ENCODE results near the gene MPC1L.

DNA sequence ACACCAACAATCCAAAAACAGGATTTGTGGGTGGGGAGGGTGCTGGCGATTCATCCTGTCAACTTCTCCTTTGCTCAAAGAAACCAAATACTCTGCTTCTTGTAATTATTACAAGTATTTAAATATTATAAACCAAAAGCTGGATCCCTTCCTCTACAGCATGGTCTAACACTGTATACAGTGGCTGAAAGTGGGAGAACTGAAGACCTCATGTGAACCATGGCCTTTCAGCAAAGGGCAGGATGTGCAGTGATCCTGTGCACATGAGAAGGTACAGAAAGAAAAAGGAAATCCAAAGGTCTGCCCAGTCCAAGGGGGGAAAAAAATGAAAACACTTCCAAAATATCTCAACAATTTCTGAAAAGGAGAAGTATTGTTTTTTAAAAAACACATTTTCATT is 29.4 kb downstream of the MPC1L start:
- no peak for TF ChIP-seq EZH2phosphoT487 (IDR thresholded peaks at IDR 0.05; ENCODE audit: unreplicated experiment)
- TF ChIP-seq, protein P1, sequence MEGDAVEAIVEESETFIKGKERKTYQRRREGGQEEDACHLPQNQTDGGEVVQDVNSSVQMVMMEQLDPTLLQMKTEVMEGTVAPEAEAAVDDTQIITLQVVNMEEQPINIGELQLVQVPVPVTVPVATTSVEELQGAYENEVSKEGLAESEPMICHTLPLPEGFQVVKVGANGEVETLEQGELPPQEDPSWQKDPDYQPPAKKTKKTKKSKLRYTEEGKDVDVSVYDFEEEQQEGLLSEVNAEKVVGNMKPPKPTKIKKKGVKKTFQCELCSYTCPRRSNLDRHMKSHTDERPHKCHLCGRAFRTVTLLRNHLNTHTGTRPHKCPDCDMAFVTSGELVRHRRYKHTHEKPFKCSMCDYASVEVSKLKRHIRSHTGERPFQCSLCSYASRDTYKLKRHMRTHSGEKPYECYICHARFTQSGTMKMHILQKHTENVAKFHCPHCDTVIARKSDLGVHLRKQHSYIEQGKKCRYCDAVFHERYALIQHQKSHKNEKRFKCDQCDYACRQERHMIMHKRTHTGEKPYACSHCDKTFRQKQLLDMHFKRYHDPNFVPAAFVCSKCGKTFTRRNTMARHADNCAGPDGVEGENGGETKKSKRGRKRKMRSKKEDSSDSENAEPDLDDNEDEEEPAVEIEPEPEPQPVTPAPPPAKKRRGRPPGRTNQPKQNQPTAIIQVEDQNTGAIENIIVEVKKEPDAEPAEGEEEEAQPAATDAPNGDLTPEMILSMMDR (conservative IDR thresholded peaks at IDR 0.05; ENCODE audit: low read depth in 2 of 2) = no peak
- TF ChIP-seq POLR2AphosphoS5 (IDR thresholded peaks at IDR 0.05; ENCODE audit: low read depth) = no peak
- no peak for TF ChIP-seq EZH2 (IDR thresholded peaks at IDR 0.05; ENCODE audit: low read depth, unreplicated experiment)
- no peak for TF ChIP-seq JUNB (IDR thresholded peaks at IDR 0.05; ENCODE audit: unreplicated experiment)
- TF ChIP-seq, protein P2, sequence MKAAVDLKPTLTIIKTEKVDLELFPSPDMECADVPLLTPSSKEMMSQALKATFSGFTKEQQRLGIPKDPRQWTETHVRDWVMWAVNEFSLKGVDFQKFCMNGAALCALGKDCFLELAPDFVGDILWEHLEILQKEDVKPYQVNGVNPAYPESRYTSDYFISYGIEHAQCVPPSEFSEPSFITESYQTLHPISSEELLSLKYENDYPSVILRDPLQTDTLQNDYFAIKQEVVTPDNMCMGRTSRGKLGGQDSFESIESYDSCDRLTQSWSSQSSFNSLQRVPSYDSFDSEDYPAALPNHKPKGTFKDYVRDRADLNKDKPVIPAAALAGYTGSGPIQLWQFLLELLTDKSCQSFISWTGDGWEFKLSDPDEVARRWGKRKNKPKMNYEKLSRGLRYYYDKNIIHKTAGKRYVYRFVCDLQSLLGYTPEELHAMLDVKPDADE (IDR thresholded peaks at IDR 0.05) = no peak
- TF ChIP-seq, protein P3, sequence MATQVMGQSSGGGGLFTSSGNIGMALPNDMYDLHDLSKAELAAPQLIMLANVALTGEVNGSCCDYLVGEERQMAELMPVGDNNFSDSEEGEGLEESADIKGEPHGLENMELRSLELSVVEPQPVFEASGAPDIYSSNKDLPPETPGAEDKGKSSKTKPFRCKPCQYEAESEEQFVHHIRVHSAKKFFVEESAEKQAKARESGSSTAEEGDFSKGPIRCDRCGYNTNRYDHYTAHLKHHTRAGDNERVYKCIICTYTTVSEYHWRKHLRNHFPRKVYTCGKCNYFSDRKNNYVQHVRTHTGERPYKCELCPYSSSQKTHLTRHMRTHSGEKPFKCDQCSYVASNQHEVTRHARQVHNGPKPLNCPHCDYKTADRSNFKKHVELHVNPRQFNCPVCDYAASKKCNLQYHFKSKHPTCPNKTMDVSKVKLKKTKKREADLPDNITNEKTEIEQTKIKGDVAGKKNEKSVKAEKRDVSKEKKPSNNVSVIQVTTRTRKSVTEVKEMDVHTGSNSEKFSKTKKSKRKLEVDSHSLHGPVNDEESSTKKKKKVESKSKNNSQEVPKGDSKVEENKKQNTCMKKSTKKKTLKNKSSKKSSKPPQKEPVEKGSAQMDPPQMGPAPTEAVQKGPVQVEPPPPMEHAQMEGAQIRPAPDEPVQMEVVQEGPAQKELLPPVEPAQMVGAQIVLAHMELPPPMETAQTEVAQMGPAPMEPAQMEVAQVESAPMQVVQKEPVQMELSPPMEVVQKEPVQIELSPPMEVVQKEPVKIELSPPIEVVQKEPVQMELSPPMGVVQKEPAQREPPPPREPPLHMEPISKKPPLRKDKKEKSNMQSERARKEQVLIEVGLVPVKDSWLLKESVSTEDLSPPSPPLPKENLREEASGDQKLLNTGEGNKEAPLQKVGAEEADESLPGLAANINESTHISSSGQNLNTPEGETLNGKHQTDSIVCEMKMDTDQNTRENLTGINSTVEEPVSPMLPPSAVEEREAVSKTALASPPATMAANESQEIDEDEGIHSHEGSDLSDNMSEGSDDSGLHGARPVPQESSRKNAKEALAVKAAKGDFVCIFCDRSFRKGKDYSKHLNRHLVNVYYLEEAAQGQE (IDR thresholded peaks at IDR 0.05; ENCODE audit: unreplicated experiment) = no peak
- no peak for TF ChIP-seq CREB1 (CRISPR knock-in tag; IDR thresholded peaks at IDR 0.05; ENCODE audit: low read depth)
- no peak for TF ChIP-seq STAT1 (IDR thresholded peaks at IDR 0.05; ENCODE audit: unreplicated experiment)
- TF ChIP-seq, protein P4, sequence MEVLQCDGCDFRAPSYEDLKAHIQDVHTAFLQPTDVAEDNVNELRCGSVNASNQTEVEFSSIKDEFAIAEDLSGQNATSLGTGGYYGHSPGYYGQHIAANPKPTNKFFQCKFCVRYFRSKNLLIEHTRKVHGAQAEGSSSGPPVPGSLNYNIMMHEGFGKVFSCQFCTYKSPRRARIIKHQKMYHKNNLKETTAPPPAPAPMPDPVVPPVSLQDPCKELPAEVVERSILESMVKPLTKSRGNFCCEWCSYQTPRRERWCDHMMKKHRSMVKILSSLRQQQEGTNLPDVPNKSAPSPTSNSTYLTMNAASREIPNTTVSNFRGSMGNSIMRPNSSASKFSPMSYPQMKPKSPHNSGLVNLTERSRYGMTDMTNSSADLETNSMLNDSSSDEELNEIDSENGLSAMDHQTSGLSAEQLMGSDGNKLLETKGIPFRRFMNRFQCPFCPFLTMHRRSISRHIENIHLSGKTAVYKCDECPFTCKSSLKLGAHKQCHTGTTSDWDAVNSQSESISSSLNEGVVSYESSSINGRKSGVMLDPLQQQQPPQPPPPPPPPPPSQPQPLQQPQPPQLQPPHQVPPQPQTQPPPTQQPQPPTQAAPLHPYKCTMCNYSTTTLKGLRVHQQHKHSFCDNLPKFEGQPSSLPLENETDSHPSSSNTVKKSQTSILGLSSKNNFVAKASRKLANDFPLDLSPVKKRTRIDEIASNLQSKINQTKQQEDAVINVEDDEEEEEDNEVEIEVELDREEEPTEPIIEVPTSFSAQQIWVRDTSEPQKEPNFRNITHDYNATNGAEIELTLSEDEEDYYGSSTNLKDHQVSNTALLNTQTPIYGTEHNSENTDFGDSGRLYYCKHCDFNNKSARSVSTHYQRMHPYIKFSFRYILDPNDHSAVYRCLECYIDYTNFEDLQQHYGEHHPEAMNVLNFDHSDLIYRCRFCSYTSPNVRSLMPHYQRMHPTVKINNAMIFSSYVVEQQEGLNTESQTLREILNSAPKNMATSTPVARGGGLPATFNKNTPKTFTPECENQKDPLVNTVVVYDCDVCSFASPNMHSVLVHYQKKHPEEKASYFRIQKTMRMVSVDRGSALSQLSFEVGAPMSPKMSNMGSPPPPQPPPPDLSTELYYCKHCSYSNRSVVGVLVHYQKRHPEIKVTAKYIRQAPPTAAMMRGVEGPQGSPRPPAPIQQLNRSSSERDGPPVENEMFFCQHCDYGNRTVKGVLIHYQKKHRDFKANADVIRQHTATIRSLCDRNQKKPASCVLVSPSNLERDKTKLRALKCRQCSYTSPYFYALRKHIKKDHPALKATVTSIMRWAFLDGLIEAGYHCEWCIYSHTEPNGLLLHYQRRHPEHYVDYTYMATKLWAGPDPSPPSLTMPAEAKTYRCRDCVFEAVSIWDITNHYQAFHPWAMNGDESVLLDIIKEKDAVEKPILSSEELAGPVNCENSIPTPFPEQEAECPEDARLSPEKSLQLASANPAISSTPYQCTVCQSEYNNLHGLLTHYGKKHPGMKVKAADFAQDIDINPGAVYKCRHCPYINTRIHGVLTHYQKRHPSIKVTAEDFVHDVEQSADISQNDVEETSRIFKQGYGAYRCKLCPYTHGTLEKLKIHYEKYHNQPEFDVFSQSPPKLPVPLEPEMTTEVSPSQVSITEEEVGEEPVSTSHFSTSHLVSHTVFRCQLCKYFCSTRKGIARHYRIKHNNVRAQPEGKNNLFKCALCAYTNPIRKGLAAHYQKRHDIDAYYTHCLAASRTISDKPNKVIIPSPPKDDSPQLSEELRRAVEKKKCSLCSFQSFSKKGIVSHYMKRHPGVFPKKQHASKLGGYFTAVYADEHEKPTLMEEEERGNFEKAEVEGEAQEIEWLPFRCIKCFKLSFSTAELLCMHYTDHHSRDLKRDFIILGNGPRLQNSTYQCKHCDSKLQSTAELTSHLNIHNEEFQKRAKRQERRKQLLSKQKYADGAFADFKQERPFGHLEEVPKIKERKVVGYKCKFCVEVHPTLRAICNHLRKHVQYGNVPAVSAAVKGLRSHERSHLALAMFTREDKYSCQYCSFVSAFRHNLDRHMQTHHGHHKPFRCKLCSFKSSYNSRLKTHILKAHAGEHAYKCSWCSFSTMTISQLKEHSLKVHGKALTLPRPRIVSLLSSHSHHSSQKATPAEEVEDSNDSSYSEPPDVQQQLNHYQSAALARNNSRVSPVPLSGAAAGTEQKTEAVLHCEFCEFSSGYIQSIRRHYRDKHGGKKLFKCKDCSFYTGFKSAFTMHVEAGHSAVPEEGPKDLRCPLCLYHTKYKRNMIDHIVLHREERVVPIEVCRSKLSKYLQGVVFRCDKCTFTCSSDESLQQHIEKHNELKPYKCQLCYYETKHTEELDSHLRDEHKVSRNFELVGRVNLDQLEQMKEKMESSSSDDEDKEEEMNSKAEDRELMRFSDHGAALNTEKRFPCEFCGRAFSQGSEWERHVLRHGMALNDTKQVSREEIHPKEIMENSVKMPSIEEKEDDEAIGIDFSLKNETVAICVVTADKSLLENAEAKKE (CRISPR knock-in tag; IDR thresholded peaks at IDR 0.05) = no peak
- TF ChIP-seq ZNF114 (CRISPR knock-in tag; IDR thresholded peaks at IDR 0.05) = no peak
- TF ChIP-seq ZNF331 (CRISPR knock-in tag; IDR thresholded peaks at IDR 0.05; ENCODE audit: low read depth) = no peak
- TF ChIP-seq NANOG (IDR thresholded peaks at IDR 0.05; ENCODE audit: borderline replicate concordance) = no peak
